Retina (tissue), 1 donor: ENCODE results near the gene RGS9.

ENCODE experiments used
- DNase-seq: peaks from one replicate; pipeline ENCODE4 v3.0.0-alpha.2; 2016

RGS9 gene

DNA sequence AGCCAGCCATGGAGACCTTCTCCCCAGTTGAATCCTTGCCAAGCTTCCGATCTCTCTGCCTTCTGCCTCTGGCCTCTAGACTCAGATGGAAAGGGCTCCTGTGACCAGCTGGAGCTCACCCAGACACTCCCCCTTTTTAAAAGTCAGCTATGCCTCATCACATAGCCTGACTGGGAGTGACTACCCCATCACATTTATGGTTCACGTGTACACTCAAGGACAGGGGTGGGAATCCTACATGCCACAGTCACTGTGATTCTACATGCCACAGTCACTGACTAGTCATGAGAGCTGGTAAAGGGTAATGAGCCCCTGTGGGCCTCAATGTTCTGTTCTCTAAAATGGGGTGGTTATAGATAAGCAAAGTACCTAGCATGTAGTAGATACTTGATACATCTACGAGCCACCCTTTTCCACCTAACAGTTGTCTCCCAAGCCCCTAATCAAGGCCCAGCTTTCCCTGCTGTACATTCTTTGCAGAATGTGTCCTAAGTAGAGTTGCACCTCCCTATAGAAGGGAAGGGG is 85.1 kb downstream of the RGS9 start:
- DNase-seq = no peak

DNA sequence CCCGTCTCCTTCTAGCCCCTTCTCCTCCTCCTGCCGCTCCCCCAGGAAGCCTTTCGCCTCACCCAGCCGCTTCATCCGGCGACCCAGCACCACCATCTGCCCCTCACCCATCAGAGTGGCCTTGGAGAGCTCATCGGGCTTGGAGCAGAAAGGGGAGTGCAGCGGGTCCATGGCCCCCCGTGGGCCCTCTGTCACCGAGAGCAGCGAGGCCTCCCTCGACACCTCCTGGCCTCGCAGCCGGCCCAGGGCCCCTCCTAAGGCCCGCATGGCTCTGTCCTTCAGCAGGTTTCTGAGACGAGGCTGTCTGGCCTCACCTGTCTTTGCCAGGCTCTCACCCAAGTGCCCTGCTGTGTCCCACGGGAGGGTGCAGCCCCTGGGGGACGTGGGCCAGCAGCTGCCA is 87.9 kb downstream of the RGS9 start:
- no peak for DNase-seq

DNA sequence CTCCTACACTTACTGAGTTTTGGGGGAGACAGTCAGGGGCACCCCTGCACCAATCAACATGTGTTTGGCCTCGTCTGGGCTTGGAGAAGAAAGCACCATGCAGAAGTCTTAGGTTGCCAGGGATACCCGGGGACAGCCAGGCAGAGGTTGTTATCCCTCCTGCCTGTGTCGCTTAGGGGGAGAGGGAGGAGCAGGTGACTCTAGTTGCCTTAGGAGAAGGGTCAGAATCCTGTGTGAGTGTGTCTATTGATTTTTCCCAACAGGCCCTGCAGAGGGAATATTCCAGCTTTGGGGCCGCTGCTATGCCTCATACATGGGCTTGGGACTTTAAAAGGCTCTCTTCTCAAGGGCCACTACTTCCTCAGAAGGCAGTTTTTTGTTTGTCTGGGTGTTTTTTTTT is 89.1 kb downstream of the RGS9 start:
- DNase-seq = no peak

DNA sequence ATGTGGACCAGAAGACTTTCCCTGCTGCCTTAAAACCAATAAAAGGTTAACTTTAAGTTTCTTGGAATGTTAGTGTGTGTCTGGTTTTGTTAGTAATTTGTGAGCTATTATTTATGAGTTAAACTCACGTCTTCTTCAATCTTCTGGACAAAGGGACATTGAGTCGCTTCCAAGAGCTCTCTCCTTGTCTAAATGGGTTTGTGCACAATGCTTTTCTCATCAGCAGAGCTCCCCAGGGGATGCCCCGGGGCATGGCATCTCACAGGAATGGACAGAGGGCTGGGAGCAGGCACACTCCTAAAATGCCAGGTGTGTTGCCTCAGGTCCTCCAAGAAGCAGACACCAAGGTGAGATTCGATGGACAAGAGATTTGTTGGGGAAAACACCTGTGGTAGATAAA is 90.5 kb downstream of the RGS9 start:
- DNase-seq = no peak

DNA sequence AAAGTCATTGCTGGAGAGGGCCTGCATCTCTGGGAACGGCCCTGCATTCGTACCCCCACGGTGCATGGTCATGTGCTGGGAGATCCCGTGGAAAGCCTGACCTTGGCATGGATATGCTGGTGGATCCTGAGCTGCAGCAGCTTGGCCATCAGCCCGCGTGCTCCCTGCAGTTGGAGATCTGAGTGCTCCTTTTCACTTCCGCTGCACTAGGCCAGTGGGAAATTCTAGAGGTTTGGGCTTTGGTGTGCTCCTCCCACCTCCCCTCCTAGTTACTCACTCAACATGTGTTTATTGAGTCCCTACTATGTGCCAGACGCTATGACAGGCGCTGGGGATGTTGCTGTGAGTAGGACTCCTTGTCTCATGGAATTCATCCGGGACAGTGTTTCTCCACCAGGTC is 91.1 kb downstream of the RGS9 start:
- DNase-seq = no peak

DNA sequence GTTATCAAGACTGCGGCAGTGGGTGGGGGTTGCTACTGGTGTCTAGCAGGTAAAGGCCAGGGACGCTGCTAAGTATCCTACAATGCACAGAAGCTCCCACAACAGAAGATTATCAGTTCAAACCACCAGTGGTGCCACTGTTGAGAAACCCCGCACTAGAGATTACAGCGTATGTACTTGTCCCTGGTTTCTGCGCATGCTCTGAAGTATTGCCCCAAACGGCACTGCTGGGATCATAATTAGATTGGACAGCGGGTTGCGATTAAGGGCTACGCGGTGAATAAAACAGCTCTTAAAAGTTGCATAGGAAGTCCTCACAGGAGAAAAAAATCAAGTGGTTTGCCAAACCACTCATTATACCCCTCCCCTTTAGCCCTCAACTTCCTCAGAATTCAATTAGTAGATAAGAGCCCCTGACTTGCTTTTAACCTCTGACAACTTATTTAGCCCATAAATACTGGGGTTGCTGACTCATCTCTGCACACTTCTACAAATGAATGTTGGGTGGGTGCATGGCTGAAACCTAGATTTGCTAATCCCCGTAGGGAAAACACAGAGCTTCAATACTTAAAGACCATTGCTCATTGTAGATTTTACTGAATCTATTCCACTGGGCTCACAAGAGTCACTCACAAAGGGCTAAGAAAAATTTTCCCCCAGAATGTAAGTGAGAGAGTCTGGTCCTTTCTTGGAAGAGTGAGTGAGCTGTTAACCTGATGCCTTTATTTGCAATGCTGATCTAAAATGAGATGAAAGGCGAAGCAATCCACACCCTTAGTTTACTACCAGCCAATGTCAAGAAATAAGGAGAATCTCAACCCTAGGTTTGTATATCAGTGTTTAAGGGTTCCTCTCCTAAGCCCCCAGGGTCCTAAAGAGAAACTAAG is 91.8 kb downstream of the RGS9 start:
- DNase-seq = peak; percentile 53

DNA sequence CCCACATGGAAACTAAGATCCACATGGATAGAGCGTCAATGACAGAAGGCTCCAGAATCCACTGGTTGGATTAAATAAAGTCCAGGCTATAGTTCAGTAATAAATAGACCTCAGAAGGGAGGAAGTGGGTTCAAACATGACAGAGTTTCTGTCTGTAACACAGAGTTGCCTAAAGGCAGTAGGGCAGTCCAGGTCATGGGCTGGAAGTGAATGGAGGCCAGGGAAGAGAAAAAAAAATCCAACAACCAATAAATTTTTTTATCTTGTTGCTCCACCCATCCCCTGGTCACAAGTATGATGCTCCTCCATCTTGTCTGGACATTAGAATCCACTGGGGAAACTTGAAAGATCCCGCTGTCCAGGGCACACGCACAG is 92.4 kb downstream of the RGS9 start:
- DNase-seq = no peak

DNA sequence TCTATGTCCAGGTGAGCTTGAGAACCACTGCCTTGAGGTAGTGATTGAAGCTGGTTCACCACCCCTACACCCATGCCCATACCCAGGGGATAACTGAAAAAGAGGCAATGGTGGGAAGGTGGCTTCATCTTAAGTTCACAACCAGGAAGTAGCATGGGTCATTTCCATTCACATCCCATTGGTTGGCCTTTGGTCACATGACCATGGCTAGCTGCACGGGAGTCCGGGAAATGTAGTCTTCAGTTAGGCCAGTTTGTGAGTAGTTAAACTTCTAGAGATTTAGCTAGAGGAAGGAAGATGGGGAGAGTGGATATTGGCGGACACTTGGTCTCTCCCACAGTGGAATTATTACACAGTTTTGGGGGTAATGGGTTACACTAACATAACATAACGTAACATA is 92.9 kb downstream of the RGS9 start:
- DNase-seq = no peak

DNA sequence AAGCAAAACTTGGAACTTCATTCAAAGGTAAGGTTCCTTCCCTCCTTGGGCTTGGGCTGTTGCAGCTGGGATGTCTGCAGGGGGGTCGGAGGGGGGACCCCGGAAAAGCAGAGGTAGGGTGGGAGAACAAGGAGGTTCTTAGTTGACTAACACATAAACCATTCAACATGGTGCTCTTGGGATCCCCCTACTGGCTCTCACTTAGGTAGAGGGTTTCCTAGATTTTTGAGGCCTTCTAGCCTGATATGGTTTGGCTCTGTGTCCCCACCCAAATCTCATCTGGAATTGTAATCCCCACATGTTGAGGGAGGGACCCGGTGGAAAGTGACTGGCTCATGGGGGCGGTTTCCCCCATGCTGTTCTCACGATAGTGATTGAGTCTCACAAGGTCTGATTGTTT is 93.9 kb downstream of the RGS9 start:
- DNase-seq = no peak

DNA sequence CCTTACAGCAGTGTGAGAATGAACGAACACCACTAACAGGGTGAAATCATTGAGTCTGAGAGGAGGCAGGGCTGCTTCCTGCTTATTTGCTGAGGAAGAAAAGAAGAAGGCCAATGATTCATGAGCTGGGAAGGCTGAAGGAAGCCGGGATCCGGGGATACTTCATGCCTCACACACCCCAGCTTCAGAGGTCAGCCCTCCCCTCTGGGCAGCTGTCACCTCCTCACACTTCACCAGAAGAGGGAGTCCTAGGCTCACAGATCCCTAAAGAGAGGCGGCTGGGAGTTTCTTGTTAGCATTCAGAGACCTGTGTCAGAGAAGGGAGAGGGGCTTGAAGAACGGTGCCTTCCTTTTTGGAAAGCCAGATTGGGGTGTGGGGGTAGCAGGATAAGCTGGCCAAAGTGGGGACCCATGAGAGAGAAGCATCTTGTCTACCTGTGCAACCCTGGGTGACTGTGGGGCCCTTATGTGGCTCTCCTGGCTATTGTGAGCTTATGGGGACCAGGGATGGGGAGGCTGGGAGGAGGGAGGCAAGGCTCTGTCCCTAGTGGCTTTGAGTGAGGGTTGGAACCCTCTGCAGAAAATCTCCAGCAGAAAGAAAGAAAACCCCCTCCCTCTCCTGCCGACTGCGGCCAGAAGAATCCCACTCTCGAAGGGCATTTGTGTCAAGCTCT is 94.6 kb downstream of the RGS9 start:
- DNase-seq = peak; percentile 68

DNA sequence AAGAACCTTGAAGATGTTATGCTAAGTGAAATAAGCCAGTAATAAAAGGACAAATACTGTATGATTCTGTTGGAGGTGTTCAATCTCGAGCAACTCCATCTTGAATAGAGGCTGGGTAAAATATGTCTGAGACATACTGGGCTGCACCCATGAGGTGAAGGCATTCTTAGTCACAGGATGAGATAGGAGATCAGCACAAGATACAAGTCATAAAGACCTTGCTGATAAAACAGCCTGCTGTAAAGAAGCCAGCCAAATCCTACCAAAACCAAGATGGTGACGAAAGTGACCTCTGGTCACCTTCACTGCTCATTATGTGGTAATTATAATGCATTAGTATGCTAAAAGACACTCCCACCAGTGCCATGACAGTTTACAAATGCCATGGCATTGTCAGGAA is 98.1 kb downstream of the RGS9 start:
- DNase-seq = no peak

DNA sequence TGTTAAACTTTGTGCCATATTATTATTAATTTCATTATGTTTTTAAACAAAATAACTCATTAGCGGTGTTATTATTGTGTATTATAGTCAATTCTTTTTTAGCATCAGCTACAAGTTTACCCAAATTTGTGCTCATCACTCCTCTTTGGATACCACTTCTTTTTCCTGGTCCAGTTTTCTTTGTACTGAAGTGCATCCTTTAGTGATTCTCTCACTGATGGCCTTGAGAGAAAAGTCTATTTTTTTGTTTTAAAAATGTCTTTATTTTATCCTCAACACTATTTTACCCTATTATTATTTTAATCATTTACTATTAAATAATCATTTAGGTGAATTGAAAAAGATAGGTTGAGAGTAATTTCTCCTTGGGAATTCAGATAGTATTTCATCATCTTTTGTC is 99.2 kb downstream of the RGS9 start:
- no peak for DNase-seq

DNA sequence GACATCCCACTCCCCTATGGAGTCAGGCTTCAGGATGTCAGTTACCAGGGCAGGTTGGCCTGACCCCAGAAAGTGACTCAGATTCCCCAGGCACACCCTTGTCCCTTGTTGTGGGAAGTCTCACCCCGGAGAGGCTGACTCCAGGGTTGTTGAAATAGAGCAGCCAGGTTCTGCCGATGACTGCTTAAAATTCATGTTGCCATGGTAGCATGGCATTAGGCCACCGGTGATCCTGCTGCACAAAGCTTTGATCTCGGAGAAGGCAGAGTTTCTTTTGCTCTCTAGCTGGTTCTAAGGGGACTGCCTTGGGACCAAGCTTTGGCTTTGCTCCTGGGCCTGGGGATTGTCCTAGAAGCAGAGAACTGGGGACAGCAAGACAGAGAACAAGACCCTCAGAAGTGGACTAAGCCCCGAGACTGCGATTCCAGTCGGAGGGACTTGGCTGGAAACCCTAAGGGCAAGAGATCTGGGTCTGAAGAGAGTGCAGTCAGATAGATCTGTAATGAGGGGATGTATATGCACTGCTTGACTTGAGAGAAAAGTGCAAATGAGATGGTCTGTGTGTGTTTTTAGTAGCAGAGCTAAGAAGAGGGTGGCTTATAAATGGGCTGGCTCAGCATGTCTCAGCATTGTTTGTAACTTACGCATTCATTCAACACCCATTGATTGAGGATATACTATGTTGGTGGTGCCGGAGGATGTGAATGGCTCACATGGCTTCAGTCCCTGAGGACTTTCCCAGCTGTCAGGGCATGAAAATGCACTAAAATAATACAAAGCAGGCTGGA is 106.9 kb downstream of the RGS9 start:
- no peak for DNase-seq

DNA sequence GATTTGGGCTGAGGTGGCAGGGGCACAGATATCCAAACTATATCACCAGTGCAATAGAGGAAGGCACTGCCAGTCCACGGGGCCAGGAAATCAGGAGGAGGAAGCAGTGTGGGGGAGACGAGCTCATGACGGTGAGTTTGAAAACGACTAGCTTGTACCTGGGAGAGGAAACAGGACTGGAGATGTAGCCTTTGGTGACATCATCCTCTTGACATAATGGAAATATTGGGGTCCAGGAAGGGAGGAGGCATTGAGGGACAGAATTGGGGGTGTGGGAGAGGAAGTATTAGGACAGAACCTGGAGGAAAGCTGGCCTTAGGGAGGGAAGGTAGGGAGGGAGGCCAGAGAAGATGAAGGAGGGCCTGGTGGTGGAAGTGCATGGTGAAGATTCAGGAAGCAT is 109.1 kb downstream of the RGS9 start:
- no peak for DNase-seq

DNA sequence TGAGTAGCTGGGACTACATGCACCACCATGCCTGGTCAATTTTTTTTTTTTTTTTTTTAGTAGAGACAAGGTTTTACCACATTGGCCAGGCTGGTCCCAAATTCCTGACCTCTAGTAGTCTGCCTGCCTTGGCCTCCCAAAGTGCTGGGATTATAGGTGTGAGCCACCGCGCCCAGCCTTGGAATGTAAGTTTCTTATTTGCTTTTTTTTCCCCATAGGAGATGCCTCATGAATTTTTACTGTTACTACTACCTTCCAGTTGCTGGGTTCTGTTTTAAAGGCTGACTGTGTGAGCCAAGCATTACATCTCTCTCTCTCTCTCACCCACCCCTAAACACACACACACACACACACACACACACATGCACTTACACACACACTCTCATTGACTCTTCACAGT is 112.6 kb downstream of the RGS9 start:
- no peak for DNase-seq

DNA sequence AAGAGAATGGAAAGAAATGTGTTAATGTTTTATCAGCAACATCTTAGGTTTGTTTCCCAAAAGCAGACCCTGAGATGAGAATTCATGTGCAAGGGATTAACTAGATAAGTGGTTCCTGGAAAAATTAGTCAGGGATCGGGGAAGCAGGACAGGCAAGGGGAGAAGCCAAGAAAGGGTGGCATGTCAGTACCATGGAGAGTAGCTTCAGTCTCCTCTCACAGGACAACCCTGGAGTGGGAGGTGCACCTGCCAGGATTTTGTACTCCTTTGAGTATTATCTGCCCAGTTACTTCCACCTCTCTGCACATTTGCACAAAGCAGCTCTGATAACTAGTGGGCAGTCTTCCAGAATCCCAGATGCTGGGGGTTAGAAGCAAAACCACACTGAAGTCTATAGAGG is 117.0 kb downstream of the RGS9 start:
- no peak for DNase-seq

DNA sequence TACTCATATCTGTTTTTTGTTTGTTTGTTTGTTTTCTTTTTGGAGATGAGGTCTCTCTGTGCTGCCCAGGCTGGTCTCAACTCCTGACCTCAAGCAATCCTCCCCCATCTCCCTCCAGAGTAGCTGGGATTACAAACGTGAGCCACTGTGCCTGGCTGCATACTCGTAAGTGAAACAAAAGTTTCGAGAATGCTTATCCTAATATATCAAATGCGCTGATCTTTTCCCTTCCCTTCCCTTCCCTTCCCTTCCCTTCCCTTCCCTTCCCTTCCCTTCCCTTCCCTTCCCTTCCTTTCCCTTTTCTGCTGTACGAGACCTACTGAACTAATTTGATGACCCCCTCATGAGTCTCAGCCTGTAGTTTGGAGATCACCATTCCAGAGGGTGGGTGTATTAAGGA is 122.1 kb downstream of the RGS9 start:
- DNase-seq = no peak

DNA sequence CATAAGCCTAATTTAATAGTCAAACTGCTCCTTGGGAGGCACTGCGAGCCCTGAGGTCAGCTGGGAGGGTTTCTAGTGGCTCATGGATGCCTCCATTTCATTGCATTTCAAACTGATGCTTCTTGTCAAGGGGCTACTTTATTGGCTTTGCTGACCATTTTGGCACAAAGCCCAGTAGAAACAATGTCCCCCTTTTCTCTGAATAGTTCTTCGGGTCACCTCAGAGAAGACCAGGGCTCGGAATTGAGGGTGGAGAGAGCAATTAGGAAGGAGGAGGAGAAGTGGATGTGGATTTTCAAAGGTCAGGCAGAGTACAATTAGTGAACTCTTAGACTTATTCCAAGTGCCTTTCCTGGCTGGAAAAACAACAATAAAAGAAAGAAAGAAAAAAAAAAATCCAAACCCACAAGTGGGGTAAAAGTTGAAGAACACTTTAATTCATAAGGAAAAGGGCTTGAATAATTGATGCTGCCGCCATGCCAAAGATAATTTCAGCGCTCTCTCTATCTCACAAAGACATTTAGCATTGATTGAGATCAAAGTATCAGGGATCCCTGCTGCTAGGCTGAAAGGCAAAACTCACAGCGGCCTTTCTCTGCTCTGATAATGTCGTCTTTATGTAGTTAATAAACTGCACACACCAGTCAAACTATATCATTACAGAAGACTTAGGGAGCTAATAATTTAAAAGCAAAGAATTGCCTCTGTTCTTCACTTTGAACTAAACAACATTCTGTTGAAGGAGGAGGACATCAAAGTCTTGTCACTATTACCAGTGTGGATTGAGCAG is 122.7 kb downstream of the RGS9 start:
- peak; percentile 31 for DNase-seq

DNA sequence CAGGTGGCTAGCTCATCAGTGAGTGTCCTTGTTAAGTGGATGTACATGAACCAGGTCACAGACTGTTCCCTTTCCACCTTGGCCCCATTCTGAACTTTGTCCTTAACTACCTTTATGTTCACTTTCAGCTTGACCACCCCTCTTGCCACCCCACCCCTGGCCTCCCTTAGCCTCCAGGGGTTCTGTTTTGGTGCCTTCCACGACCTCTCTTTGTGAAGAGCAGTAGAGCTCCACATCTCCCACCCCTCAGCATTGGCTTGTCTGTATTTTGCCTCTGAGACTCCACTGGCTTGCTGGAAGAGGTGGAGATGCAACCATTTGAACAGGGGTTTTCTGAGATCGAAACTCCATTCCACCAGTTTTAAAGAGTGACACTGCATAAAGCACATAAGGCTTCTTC is 123.5 kb downstream of the RGS9 start:
- no peak for DNase-seq

DNA sequence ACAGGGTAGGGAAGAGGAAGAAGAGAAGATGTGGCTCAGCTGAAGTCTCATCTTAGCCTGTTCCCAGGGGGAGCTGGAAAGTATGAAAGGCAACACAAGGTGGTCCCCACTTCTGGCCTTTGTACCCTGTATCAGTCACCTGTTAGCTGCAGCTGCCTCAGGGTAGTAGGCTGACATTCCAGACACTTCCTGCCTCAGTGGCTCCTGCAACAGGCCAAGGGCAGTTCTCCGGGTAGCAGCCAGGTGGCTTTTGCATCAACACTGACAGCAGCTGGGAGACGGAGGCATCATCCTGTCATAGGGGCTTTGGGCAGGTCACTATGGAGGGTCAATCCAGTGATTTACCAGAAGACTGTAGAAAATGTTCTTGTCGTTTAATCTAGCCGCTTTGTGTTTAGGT is 124.0 kb downstream of the RGS9 start:
- no peak for DNase-seq

DNA sequence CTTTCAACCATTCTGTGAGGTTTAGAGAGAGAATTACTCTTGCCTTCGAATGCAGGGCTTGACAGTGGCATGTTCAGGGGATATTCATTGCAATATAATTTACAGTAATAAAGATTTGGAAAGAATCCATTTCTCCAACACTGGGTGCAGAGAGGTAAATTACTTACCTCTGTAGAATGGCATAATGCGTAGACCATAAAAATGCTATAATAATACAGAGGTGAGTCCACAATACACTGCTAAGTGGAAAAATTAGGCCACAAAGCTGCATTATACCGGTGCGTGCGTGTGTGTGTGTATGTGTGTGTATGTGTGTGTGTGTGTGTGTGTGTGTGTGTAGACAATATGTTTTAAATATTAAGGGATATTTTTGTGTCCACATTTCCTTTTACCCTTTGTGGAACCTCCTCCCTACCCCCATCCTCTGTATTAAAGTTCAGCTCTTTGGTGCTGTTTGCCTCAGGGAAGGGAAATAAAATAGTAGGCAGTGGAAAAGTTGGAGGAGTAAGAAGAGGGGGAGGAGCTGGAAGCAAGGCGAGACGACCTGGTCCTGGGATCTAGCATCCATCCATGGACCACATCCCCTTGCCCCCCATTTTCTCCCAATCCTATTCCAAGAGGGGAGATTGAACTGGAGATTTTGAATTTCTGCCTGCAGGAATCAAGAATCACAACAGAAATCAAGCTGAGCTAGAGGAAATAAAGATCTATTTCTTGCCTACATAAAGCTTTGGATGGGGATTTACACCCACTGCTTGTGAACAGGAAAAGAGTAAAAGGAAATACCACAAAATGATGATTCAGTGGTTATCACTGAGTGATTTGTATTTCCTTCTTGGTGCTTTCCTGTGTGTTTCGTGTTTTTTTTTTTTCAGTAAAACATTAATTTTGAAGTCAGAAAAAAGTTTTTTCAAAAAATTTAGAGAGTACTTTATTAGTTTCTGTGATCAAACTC is 124.8 kb downstream of the RGS9 start:
- no peak for DNase-seq

DNA sequence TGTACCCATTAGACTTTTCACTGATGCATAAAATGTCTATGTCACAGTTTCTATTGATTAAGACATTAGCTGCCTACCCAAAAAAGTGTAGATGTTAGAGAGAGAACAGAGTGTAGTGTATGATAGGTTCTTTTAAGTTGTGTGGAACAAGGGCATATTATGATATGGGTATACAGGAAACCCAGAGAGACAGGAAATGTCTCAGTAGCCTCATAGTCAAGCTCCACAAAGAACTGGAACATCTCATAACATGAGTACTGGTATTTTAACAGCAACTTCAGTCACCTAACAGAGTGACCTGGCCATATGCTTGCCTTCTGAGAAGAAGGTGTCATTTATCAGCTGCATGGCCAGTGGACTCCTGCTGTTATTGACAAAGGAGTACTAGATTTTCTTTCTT is 128.1 kb downstream of the RGS9 start:
- DNase-seq = no peak
